GM23248 (cell line): ENCODE results near the gene UBC. TPM values are rescaled to one million over a fixed set of nuclear protein-coding genes. Genes with fewer than 3 reads are reported as not detected.
A peak's percentile ranks its signal among the peaks of the same experiment; 100 is the strongest.
"Not testable (repeated sequence)": the region's sequence is repeated elsewhere in the genome, so short reads cannot be mapped to it uniquely, and the experiment has no call there.

Experiments used
- DNase-seq: peaks from one replicate; pipeline ENCODE4 v3.0.0-alpha.2; 2015
- H2AFZ ChIP-seq: fragments of 200-600 bp; sonication (generic); 2 replicates; pipeline ENCODE4 v1.6.1; 2016; ENCODE audit warnings: antibody characterized with exemption
- H3F3A ChIP-seq: fragments of 200-600 bp; sonication (generic); 2 replicates; pipeline ENCODE4 v1.6.1; 2016; ENCODE audit warnings: mild to moderate bottlenecking, antibody characterized with exemption, mixed run types; ENCODE audit not compliant: insufficient read depth
- H3K27ac ChIP-seq: fragments of 200-600 bp; sonication (generic); 2 replicates; pipeline ENCODE4 v1.5.1; 2016; ENCODE audit warnings: mild to moderate bottlenecking
- H3K27me3 ChIP-seq: fragments of 200-600 bp; sonication (generic); replicated peaks from 2 replicates; pipeline ENCODE4 v1.6.1; 2016; ENCODE audit warnings: mild to moderate bottlenecking; ENCODE audit not compliant: insufficient read depth
- H3K36me3 ChIP-seq: fragments of 200-600 bp; sonication (generic); 2 replicates; pipeline ENCODE4 v1.6.1; 2016; ENCODE audit warnings: low read depth, mild to moderate bottlenecking
- H3K4me1 ChIP-seq: fragments of 200-600 bp; sonication (generic); 2 replicates; pipeline ENCODE4 v1.6.1; 2016; ENCODE audit warnings: mild to moderate bottlenecking; ENCODE audit not compliant: insufficient read depth
- H3K4me2 ChIP-seq: fragments of 200-600 bp; sonication (generic); one replicate; pipeline ENCODE4 v1.6.1; 2016; ENCODE audit warnings: mild to moderate bottlenecking; ENCODE audit not compliant: unreplicated experiment
- H3K4me3 ChIP-seq: fragments of 200-600 bp; sonication (generic); 2 replicates; pipeline ENCODE4 v1.5.1; 2016; ENCODE audit warnings: mild to moderate bottlenecking
- H3K79me2 ChIP-seq: fragments of 200-600 bp; sonication (generic); 2 replicates; pipeline ENCODE4 v1.6.1; 2016; ENCODE audit warnings: mild to moderate bottlenecking; ENCODE audit not compliant: insufficient read depth
- H3K9ac ChIP-seq: fragments of 200-600 bp; sonication (generic); 2 replicates; pipeline ENCODE4 v1.6.1; 2016; ENCODE audit warnings: mild to moderate bottlenecking
- H3K9me2 ChIP-seq: fragments of 200-600 bp; sonication (generic); 2 replicates; pipeline ENCODE4 v1.6.1; 2016; ENCODE audit warnings: mixed run types, mild to moderate bottlenecking, moderate library complexity; ENCODE audit not compliant: insufficient read depth
- H3K9me3 ChIP-seq: fragments of 200-600 bp; sonication (generic); one replicate; pipeline ENCODE4 v1.6.1; 2017; ENCODE audit warnings: low read depth
- H4K20me1 ChIP-seq: fragments of 200-600 bp; sonication (generic); 2 replicates; pipeline ENCODE4 v1.6.0; 2016; ENCODE audit not compliant: insufficient read depth
- EZH2 ChIP-seq: fragments of 200-600 bp; sonication (generic); IDR thresholded peaks from 2 replicates; pipeline ENCODE4 v1.6.1; 2018; ENCODE audit warnings: antibody characterized with exemption, mild to moderate bottlenecking; ENCODE audit not compliant: insufficient read depth, poor library complexity, severe bottlenecking
- EZH2phosphoT487 ChIP-seq: fragments of 200-600 bp; sonication (generic); IDR thresholded peaks from 2 replicates; pipeline ENCODE4 v1.6.1; 2018; ENCODE audit warnings: antibody characterized with exemption, moderate library complexity, mild to moderate bottlenecking, low read depth; ENCODE audit not compliant: insufficient read depth
- WGBS, 2 experiments: methylation state at CpG; one replicate each; pipeline ENCODE4 v1.1.6; 2015 to 2017; ENCODE audit warnings: low lambda C conversion rate in 2 of 2, low coverage in 1 of 2; ENCODE audit errors: missing lambda C conversion rate in 2 of 2; 5-methylcytosine and 5-hydroxymethylcytosine counted together
- in situ Hi-C: fragments of 300-500 bp; cut with MboI; formaldehyde crosslinking; loops from 2 replicates; pipeline ENCODE4 v1.15.0; 2020
- polyA plus RNA-seq: library from polyadenylated mRNA; unstranded; fragments of >200 nt; fragmentation: Nextera tagmentation; extraction: Ambion mirVana; gene quantifications from 2 replicates; pipeline ENCODE4 v1.2.1, GENCODE V29; 2016
- total RNA-seq: library from RNA; depleted of rRNA; stranded (reverse); fragments of >200 nt; shearing (Covaris generic); gene quantifications from 2 replicates; pipeline ENCODE4 v1.2.3, GENCODE V29; 2014

UBC gene
- total and polyA plus RNA-seq, 2 experiments from 2014 or later = 1,490 to 1,496 TPM

DNA sequence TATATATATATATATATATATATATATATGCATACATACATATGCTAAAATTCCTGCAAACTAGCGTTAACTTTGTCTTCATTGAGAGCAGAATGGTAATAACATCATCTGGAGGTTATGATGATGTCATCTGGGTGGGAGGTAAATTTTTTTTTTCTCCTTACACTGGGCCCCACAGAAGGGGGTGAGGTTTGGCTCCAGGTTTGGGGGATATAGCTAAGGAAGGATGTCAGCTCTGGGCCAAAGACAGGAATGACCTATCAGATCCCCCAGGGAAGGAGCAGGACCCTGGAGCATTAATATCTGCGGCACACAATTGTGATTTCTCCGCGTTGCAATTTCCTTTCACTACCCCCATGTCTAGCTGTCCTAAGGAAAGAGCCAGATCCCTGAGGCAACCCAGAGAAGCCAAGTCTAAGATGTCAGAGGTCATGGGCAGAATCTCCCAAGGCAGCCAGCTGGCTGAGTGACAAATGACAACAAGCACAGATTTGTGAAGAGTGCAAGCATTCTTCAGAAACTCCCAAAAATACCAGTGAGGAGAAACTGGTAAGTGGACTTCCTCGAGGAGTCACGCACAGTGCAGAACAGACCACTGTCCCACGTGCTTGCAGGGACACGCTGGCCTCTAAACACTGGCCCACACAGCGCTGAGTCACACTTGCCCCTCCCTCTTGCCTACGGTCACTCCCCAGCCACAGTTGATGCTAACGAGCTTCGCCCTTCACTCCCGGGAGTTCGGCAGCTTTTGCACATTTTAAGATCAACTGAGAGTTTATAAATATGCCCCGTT, 9.9 kb downstream of the UBC start:
- no peaks in the 10 kb centered on the region for H4K20me1 ChIP-seq
- H3K27me3 ChIP-seq = no peaks in the 10 kb centered on the region
- peak overlapping the region; percentile 50 for H3K4me3 ChIP-seq
- H3K27ac ChIP-seq = peak overlapping the region; percentile 88
- DNase-seq = peak; percentile 99
- H3K9me3 ChIP-seq = no peaks in the 10 kb centered on the region
- no peaks in the 10 kb centered on the region for H3K9me2 ChIP-seq
- H3K79me2 ChIP-seq = 0 out of 2 replicates have a peak, but pooled peaks cover 4% of the 10 kb centered on the region
- H3K9ac ChIP-seq = peak overlapping the region; percentile 78
- WGBS, 2 experiments = 11 to 12% methylated on average over 15 of the region's 15 CpGs
- H3K4me1 ChIP-seq = peaks cover 7% of the 10 kb centered on the region
- H3K4me2 ChIP-seq = peak overlapping the region; percentile 85
- peaks cover 31% of the 10 kb centered on the region for H3F3A ChIP-seq
- peak overlapping the region; percentile 68 for H2AFZ ChIP-seq
- no peak for TF ChIP-seq EZH2
- no peak for TF ChIP-seq EZH2phosphoT487
- in situ Hi-C loops = no loop called here
- H3K36me3 ChIP-seq = no peaks in the 10 kb centered on the region

DNA sequence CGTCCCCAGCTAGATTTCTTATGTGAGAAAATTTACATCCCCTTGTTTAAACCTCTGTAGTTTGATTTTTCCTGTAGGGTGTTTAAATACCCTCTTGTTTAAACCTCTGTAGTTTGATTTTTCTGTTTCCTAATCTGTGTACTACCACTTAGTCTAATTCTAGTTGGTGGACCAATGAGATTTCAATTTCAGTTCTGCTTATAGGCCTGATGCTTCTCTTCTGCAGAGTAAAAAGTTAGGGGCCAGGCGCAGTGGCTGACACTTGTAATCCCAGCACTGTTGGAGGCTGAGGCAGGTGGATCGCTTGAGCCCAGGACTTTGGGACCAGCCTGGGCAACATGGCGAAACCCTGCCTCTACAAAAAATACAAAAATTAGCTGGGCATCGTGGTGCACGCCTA, 11.5 kb downstream of the UBC start:
- H3F3A ChIP-seq = peaks cover 16% of the 10 kb centered on the region
- H2AFZ ChIP-seq = no peak overlapping the region
- no peaks in the 10 kb centered on the region for H3K27me3 ChIP-seq
- H3K9ac ChIP-seq = no peak overlapping the region
- no peak overlapping the region for H3K4me2 ChIP-seq
- WGBS, 2 experiments = 95% methylated on average over 6 of the region's 6 CpGs
- peaks cover 7% of the 10 kb centered on the region for H3K4me1 ChIP-seq
- in situ Hi-C loops = no loop called here
- H3K4me3 ChIP-seq = no peak overlapping the region
- H4K20me1 ChIP-seq = no peaks in the 10 kb centered on the region
- no peaks in the 10 kb centered on the region for H3K9me3 ChIP-seq
- H3K79me2 ChIP-seq = 0 out of 2 replicates have a peak, but pooled peaks cover 4% of the 10 kb centered on the region
- no peaks in the 10 kb centered on the region for H3K9me2 ChIP-seq
- no peaks in the 10 kb centered on the region for H3K36me3 ChIP-seq
- TF ChIP-seq EZH2 (no peak), EZH2phosphoT487 (no peak)
- DNase-seq = no peak
- H3K27ac ChIP-seq = no peak overlapping the region

DNA sequence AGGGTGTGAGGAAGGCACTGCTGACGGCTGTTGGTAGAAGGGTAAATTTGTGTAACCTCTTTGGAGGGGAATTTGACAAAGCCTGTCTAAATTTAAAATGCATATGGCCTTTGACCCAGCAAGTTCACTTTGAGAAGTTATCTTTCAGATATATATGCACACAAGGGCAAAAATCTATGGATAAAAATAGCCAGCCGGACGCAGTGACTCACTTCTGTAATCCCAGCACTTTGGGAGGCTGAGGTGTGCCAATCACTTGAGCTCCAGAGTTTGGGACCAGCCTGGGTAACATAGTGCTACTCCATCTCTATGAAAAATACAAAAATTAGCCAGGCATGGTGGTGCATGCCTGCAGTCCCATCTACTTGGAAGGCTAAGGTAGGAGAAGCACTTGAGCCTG, 13.4 kb downstream of the UBC start:
- in situ Hi-C loops = no loop called here
- DNase-seq = no peak
- Histone ChIP-seq H3K9ac (no peak overlapping the region), H3K9me3 (no peaks in the 10 kb centered on the region), H2AFZ (no peak overlapping the region), H3K9me2 (no peaks in the 10 kb centered on the region), H3K4me1 (peaks cover 7% of the 10 kb centered on the region), H3K4me3 (no peak overlapping the region), H3K79me2 (no peaks in the 10 kb centered on the region), H4K20me1 (no peaks in the 10 kb centered on the region), H3F3A (peaks cover 4% of the 10 kb centered on the region; the same call in 1 of the 2 replicates), H3K36me3 (no peaks in the 10 kb centered on the region), H3K4me2 (no peak overlapping the region), H3K27ac (no peak overlapping the region), H3K27me3 (no peaks in the 10 kb centered on the region)
- no peak for TF ChIP-seq EZH2
- TF ChIP-seq EZH2phosphoT487 = no peak
- 42 to 47% methylated on average over 3 of the region's 3 CpGs for WGBS, 2 experiments

DNA sequence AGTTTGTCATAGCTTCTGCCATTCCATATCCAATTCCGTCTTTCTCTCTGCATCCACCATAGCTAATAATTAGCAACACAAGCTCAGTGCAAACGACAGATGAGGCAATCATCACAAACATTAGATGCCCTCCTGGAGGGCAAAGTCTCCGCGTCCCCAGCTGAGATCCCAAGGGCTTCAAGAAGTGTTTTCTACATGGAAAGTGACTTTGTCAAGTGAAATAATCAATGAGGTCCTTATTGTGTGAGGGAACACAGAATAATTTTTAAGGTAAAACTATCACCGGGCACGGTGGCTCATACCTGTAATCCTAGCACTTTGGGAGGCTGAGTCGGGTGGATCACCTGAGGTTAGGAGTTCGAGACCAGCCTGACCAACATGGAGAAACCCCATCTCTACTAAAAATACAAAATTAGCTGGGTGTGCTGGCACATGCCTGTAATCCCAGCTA, 14.1 kb downstream of the UBC start:
- H3K9ac ChIP-seq, H3K27ac ChIP-seq, H3K9me2 ChIP-seq, H3K4me1 ChIP-seq, DNase-seq, in situ Hi-C loops, H2AFZ ChIP-seq, H3K27me3 ChIP-seq, H4K20me1 ChIP-seq, H3K36me3 ChIP-seq, H3K79me2 ChIP-seq, H3K4me3 ChIP-seq, H3K4me2 ChIP-seq, H3F3A ChIP-seq, H3K9me3 ChIP-seq: not testable (repeated sequence)
- 84 to 85% methylated on average over 8 of the region's 8 CpGs for WGBS, 2 experiments

DNA sequence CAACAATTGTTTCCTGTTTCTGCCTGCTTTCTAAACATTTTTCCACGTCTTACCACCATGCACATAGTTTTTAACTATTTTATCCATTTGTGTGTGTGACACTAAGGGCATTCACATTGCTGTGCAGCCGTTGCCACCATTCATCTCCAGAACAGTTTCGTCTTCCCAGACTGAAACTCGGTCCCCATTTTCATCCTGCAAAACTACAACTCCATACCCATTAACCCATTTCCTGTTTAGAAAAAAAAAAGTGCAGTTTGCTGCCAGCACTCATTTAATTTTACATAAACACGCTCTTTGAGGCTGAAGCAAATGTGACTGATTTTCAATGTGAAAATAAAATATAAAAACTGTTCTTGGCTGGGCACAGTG, 15.5 kb downstream of the UBC start:
- H3K27ac ChIP-seq = no peak overlapping the region
- H3K4me1 ChIP-seq = no peaks in the 10 kb centered on the region
- peak overlapping the region; percentile 22; the same call in 1 of the 2 replicates for H3K4me3 ChIP-seq
- peak overlapping the region; percentile 25 for H3K4me2 ChIP-seq
- no peaks in the 10 kb centered on the region for H3K36me3 ChIP-seq
- no peak for TF ChIP-seq EZH2phosphoT487
- TF ChIP-seq EZH2 = no peak
- H3K9ac ChIP-seq = no peak overlapping the region
- no peak for DNase-seq
- H3K79me2 ChIP-seq = no peaks in the 10 kb centered on the region
- peak overlapping the region; percentile 32; the same call in 1 of the 2 replicates for H2AFZ ChIP-seq
- no peaks in the 10 kb centered on the region for H3K27me3 ChIP-seq
- in situ Hi-C loops = no loop called here
- H3F3A ChIP-seq = no peaks in the 10 kb centered on the region
- H3K9me2 ChIP-seq = no peaks in the 10 kb centered on the region
- H3K9me3 ChIP-seq = no peaks in the 10 kb centered on the region
- no peaks in the 10 kb centered on the region for H4K20me1 ChIP-seq
- 7 to 8% methylated on average over 5 of the region's 5 CpGs for WGBS, 2 experiments
